Measurements from ENCODE around the gene CYREN.

DNA sequence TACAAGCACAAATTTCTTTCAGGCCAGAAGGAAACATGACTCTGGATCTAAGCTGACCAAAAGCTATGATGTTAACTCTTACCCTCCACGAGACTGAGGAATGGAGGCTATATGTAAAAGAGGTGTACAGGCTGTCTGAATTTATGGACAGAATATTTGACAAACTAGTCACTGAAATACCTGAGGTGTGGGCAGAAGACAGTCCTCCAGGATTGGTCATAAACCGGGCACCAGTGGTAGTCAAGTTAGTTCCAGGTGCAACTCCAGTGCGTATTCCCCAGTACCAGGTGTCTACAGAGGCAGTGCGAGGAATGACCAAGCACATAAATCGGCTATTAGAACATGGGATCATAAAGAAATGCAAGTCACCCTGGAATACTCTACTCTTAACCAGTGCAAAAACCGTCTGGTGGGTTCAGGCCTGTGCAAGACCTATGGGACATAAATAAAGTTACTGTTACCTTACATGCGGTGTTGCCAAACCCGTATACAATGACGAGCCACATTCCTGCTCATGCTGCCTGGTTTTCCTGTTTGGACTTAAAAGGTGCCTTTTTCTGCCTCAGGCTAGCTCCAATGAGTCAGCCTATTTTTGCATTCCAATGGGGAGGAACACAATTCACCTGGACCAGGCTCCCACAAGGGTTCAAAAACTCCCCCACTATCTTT is 6.7 kb upstream of the CYREN start:
- TF ChIP-seq, protein P1, sequence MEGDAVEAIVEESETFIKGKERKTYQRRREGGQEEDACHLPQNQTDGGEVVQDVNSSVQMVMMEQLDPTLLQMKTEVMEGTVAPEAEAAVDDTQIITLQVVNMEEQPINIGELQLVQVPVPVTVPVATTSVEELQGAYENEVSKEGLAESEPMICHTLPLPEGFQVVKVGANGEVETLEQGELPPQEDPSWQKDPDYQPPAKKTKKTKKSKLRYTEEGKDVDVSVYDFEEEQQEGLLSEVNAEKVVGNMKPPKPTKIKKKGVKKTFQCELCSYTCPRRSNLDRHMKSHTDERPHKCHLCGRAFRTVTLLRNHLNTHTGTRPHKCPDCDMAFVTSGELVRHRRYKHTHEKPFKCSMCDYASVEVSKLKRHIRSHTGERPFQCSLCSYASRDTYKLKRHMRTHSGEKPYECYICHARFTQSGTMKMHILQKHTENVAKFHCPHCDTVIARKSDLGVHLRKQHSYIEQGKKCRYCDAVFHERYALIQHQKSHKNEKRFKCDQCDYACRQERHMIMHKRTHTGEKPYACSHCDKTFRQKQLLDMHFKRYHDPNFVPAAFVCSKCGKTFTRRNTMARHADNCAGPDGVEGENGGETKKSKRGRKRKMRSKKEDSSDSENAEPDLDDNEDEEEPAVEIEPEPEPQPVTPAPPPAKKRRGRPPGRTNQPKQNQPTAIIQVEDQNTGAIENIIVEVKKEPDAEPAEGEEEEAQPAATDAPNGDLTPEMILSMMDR (conservative IDR thresholded peaks at IDR 0.05; ENCODE audit: low read length): no peak
- no peak for TF ChIP-seq EZH2phosphoT487 (IDR thresholded peaks at IDR 0.05; ENCODE audit: borderline replicate concordance)
